Thyroid gland (tissue), 4 donors: ENCODE results near the gene ASB15.
"Not testable (repeated sequence)": the region's sequence is repeated elsewhere in the genome, so short reads cannot be mapped to it uniquely, and the experiment has no call there.

Experiments used
- CTCF ChIP-seq, 6 experiments: fragments of 200-600 bp in 3 of 6; fragments of 450-650 bp in 3 of 6; sonication (generic) in 3 of 6; IDR thresholded peaks; one replicate each; pipeline ENCODE4 v1.5.1; 2016 to 2019; ENCODE audit warnings: antibody characterized with exemption in 6 of 6, mild to moderate bottlenecking in 2 of 6, inconsistent platforms in 1 of 6, moderate library complexity in 1 of 6
- POLR2A ChIP-seq, 2 donors: fragments of 450-650 bp; IDR thresholded peaks; one replicate each; pipeline ENCODE4 v1.6.1; 2017; ENCODE audit warnings: antibody characterized with exemption in 2 of 2, mild to moderate bottlenecking in 2 of 2, moderate library complexity in 1 of 2

- TF ChIP-seq CTCF, POLR2A (IDR thresholded peaks at IDR 0.05): not testable (repeated sequence)
Observed at GRCh38 chr7:123552134-123552533, 49.5 kb upstream of the ASB15 start.
